LNCAP (cell line): ENCODE measurements around the gene SLC18B1.

Source experiments
- CTCF ChIP-seq: fragments of 450-650 bp; IDR thresholded peaks from 2 replicates; pipeline ENCODE4 v1.5.1; 2017; ENCODE audit warnings: mild to moderate bottlenecking

SLC18B1 gene

DNA sequence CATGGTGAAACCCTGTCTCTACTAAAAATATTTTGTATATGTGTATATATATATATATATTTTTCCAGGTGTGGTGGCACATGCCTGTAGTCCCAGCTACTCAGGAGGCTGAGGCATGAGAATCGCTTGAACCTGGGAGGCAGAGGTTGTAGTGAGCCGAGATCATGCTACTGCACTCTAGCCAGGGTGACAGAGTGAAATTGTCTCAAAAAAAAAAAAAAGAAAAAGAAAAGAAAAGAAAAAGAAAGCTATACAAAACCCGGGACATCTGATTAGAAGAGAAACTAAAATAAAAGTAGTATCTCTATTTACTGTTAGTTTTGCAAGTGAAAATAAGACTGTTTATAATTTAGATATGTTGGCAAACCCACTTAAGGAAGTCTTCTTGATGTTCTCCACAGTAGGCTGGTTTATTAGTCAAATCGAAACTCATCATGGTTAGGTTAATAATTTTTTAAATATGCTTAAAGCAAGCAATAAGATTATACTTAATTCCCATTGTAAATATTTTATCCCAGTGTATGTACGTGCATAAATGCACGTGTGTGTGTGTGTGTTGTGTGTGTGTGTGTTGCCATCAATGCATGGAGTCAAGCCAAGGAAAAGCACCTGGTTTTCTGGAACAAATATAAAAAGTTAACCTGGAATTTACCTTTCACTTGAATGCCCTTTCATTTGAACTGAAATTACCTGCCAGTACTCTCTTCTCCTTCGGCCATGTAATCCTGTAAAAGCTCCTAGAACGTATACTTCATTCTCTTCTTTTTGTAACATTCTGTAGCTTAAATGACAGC is 47.8 kb downstream of the SLC18B1 start:
- no peak for TF ChIP-seq CTCF

DNA sequence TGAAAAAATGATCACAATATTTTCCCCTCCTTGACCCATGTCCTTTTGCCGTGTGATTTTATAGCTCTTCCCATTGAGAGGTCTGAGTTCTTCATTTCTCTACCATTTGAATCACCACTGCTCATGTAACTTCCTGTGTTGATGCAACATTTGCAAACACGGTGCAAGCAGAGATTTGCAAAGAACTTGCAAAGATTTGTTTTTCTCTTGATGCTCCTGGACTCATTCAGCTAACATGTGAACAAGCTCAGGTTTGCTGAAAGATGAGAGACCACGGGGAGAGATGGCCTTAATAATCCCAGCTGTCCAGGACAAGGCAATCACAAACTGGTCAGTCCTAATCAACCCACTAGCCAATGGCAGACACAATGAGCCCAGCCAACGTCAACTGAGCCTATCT is 49.3 kb downstream of the SLC18B1 start:
- no peak for TF ChIP-seq CTCF

- no peak for TF ChIP-seq CTCF
Observed at GRCh38 chr6:132748446-132748845, 50.0 kb downstream of the SLC18B1 start.

GRCh38 chr6:132746048-132746447 is 52.4 kb downstream of the SLC18B1 start:
- TF ChIP-seq CTCF: no peak

GRCh38 chr6:132742495-132742894 is 55.9 kb downstream of the SLC18B1 start:
- TF ChIP-seq CTCF: no peak

- no peak for TF ChIP-seq CTCF
Observed at GRCh38 chr6:132741281-132741680, 57.2 kb downstream of the SLC18B1 start.

- no peak for TF ChIP-seq CTCF
Observed at GRCh38 chr6:132736239-132736638, 62.2 kb downstream of the SLC18B1 start.
